NT2/D1 (cell line): ENCODE data around the gene PLCG1.

Source experiments
- DNase-seq: peaks from one replicate; pipeline ENCODE4 v3.0.0-alpha.2; 2011; ENCODE audit warnings: low read depth, low spot score
- H3K27me3 ChIP-seq: 2 replicates; pipeline ENCODE4 v1.6.0; 2011; ENCODE audit warnings: mild to moderate bottlenecking; ENCODE audit not compliant: insufficient read length, insufficient read depth
- H3K36me3 ChIP-seq: 2 replicates; pipeline ENCODE4 v1.6.1; 2011; ENCODE audit warnings: mild to moderate bottlenecking, low read length, mixed read lengths; ENCODE audit not compliant: insufficient read depth, insufficient read length
- H3K4me1 ChIP-seq: 2 replicates; pipeline ENCODE4 v1.5.1; 2011; ENCODE audit not compliant: insufficient read depth, insufficient read length
- H3K4me3 ChIP-seq: 2 replicates; pipeline ENCODE4 v1.5.1; 2011; ENCODE audit warnings: low read depth; ENCODE audit not compliant: insufficient read length
- H3K9ac ChIP-seq: 2 replicates; pipeline ENCODE4 v1.6.0; 2011; ENCODE audit warnings: low read depth; ENCODE audit not compliant: insufficient read length
- H3K9me3 ChIP-seq: 2 replicates; pipeline ENCODE4 v1.5.1; 2011; ENCODE audit warnings: mild to moderate bottlenecking, low read length; ENCODE audit not compliant: insufficient read depth
- SUZ12 ChIP-seq: IDR thresholded peaks from 2 replicates; pipeline ENCODE4 v1.6.1; 2011; ENCODE audit not compliant: insufficient read length, insufficient read depth; ENCODE audit errors: extremely low read depth
- YY1 ChIP-seq: IDR thresholded peaks from 2 replicates; pipeline ENCODE4 v1.6.1; 2011; ENCODE audit not compliant: insufficient read length, insufficient read depth
- ZNF274 ChIP-seq: IDR thresholded peaks from 2 replicates; pipeline ENCODE4 v1.6.1; 2011; ENCODE audit warnings: mild to moderate bottlenecking, low read depth, low read length

PLCG1 gene

GRCh38 chr20:41174373-41174772, 37.0 kb downstream of the PLCG1 start:
- H3K9ac ChIP-seq = no peak overlapping the region
- TF ChIP-seq SUZ12 (no peak), YY1 (no peak), ZNF274 (no peak)
- H3K4me1 ChIP-seq = peaks cover 23% of the 10 kb centered on the region
- peaks cover 93% of the 10 kb centered on the region for H3K36me3 ChIP-seq
- H3K27me3 ChIP-seq = no peaks in the 10 kb centered on the region
- H3K4me3 ChIP-seq = no peak overlapping the region
- no peaks in the 10 kb centered on the region for H3K9me3 ChIP-seq
- DNase-seq = no peak

- no peaks in the 10 kb centered on the region for H3K27me3 ChIP-seq
- H3K9me3 ChIP-seq = no peaks in the 10 kb centered on the region
- H3K4me3 ChIP-seq = no peak overlapping the region
- H3K4me1 ChIP-seq = peaks cover 23% of the 10 kb centered on the region
- DNase-seq = no peak
- TF ChIP-seq ZNF274 = no peak
- TF ChIP-seq YY1 = no peak
- no peak for TF ChIP-seq SUZ12
- no peak overlapping the region for H3K9ac ChIP-seq
- peaks cover 91% of the 10 kb centered on the region for H3K36me3 ChIP-seq
Observed at GRCh38 chr20:41174782-41175181, 37.4 kb downstream of the PLCG1 start.

GRCh38 chr20:41175201-41175651, 37.9 kb downstream of the PLCG1 start:
- no peaks in the 10 kb centered on the region for H3K9me3 ChIP-seq
- no peaks in the 10 kb centered on the region for H3K27me3 ChIP-seq
- H3K9ac ChIP-seq = no peak overlapping the region
- peaks cover 90% of the 10 kb centered on the region for H3K36me3 ChIP-seq
- TF ChIP-seq ZNF274 (no peak), YY1 (no peak)
- peaks cover 25% of the 10 kb centered on the region for H3K4me1 ChIP-seq
- DNase-seq = no peak
- H3K4me3 ChIP-seq = no peak overlapping the region

- peaks cover 25% of the 10 kb centered on the region for H3K4me1 ChIP-seq
- no peak for TF ChIP-seq YY1
- no peak for TF ChIP-seq ZNF274
- DNase-seq = no peak
- no peak overlapping the region for H3K4me3 ChIP-seq
- H3K9ac ChIP-seq = no peak overlapping the region
- no peaks in the 10 kb centered on the region for H3K27me3 ChIP-seq
- H3K36me3 ChIP-seq = peaks cover 88% of the 10 kb centered on the region
- H3K9me3 ChIP-seq = no peaks in the 10 kb centered on the region
Observed at GRCh38 chr20:41175727-41176330, 38.5 kb downstream of the PLCG1 start.

GRCh38 chr20:41176711-41177552, 39.6 kb downstream of the PLCG1 start:
- H3K9ac ChIP-seq = no peak overlapping the region
- H3K9me3 ChIP-seq = no peaks in the 10 kb centered on the region
- no peak for DNase-seq
- H3K27me3 ChIP-seq = no peaks in the 10 kb centered on the region
- peaks cover 25% of the 10 kb centered on the region for H3K4me1 ChIP-seq
- TF ChIP-seq SUZ12 (no peak), ZNF274 (no peak), YY1 (no peak)
- H3K4me3 ChIP-seq = no peak overlapping the region
- peaks cover 84% of the 10 kb centered on the region for H3K36me3 ChIP-seq

- H3K9ac ChIP-seq = no peak overlapping the region
- H3K4me3 ChIP-seq = no peak overlapping the region
- H3K36me3 ChIP-seq = peaks cover 81% of the 10 kb centered on the region
- no peak for TF ChIP-seq SUZ12
- no peak for TF ChIP-seq ZNF274
- no peak for TF ChIP-seq YY1
- H3K9me3 ChIP-seq = no peaks in the 10 kb centered on the region
- H3K27me3 ChIP-seq = no peaks in the 10 kb centered on the region
- H3K4me1 ChIP-seq = peaks cover 25% of the 10 kb centered on the region
- DNase-seq = no peak
Observed at GRCh38 chr20:41177636-41178035, 40.3 kb downstream of the PLCG1 start.

GRCh38 chr20:41178495-41178894, 41.2 kb downstream of the PLCG1 start:
- H3K4me3 ChIP-seq = no peak overlapping the region
- TF ChIP-seq ZNF274 (no peak), SUZ12 (no peak), YY1 (no peak)
- no peaks in the 10 kb centered on the region for H3K27me3 ChIP-seq
- peaks cover 73% of the 10 kb centered on the region for H3K36me3 ChIP-seq
- H3K4me1 ChIP-seq = peaks cover 24% of the 10 kb centered on the region
- H3K9ac ChIP-seq = no peak overlapping the region
- no peak for DNase-seq
- H3K9me3 ChIP-seq = no peaks in the 10 kb centered on the region
